Activated T-helper 1 cell treated with Interleukin-2 at 50 U/mL for 16 hours (primary cell): ENCODE data around the gene MYCN.
"Not testable (repeated sequence)": the region's sequence is repeated elsewhere in the genome, so short reads cannot be mapped to it uniquely, and the experiment has no call there.

Experiments
- DNase-seq: peaks from one replicate; pipeline ENCODE4 v3.0.0-alpha.2; 2020; ENCODE audit warnings: low read depth

Gene MYCN

DNA sequence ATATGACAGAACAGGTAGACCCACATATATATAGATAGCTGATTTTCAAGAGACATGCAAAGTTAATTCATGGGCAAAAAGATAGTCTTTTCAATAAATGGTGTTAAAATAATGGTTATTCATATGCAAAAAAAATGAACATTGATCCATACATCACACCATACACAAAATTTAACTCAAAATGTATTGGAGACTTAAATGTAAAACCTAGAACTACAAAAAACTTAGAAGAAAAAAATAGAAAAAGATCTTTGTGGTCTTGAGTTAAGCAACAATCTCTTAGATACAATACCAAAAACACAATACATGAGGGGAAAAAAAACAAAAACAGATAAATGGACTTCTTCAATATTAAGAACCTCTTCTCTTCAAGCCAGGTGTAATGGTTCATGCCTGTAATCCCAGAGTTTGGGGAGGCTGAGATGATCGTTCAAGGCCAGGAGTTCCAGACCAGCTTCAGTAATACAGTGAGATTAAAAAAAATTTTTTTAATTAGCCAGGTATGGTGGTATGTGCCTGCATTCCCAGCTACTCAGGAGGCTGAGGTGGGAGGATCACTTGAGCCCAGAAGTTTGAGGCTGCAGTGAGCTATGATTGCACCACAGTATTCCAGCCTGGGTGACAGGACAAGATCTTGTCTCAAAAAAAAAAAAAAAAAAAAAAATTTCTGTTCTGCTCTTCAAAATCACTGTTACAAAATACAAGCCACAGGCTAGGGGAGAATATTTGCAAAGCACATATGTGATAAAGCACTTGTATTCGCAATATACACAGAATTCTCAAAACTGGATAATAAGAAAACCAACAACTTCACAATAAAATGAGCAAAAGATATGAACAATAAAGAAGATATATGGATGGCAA, 32.7 kb upstream of the MYCN start:
- DNase-seq: no peak

DNA sequence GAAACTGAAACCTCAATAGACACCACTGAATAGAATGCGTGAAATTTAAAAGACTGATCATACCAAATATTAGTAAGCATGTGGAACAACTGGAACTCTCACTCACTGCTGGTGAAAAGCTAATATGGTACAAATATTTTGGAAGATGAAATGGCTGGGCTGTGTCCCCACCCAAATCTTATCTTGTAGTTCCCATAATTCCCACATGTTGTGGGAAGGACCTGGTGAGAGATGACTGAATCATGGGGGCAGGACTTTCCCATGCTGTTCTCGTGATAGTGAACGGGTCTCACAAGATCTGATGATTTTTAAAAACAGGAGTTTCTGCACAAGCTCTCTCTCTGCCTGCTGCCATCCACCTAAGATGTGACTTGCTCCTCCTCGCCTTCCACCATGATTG, 32.0 kb upstream of the MYCN start:
- DNase-seq: no peak

DNA sequence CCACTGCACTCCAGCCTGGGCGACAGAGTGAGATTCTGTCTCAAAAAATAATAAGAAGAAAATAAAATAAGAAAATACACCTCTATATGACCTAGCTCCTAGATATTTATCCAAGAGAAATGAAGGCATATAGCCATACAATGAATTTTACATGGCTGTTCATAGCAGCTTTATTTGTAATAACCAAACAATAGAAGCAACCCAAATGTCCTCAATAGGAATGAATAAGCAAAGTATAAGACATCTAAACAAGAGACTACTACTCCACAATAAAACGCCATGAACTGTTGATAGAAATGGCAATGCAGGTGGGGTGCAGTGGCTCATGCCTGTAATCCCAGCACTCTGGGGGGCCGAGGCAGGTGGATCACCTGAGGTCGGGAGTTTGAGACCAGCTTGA, 31.2 kb upstream of the MYCN start:
- no peak for DNase-seq

- DNase-seq: no peak
Observed at GRCh38 chr2:15909736-15910135, 30.6 kb upstream of the MYCN start.

- not testable (repeated sequence) for DNase-seq
Observed at GRCh38 chr2:15911270-15911669, 29.1 kb upstream of the MYCN start.

DNA sequence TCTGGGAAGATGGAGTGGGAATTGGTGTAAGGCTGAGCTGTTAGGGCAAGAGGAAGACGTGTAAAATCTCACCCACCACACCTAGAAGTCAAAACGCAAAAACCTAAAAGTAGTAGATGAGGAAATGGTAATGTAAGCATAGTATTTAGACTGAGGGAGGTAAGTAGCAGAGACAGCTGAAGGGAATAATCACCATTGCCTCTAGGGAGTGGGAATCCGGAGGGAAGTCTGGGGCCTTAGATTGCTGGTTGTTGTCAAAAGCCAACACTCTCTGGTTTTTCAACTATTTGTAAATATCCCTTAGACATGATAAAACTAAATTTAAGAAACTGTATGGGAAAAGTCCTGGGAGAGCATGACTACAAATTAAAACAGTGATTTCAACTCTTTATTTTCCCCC, 28.7 kb upstream of the MYCN start:
- DNase-seq: no peak

DNA sequence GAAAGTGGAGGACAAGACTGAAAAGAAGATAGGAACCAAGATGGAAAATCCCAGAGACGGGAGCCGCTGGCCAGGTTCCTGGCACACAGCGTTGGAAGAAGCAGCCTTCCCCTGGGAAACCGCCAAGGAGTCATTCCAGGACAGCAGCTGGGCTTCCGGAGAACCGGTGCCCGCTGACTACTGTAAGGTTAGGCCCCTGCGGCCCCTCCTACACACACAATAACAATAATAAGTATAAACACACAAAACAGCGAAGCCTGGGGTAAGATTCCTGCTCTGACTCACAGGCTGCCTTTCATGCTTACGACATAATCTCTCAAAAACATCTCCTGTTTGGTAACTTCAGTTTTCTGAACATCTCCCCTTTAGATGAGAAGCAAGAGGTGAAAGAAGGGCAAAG, 28.1 kb upstream of the MYCN start:
- no peak for DNase-seq

GRCh38 chr2:15913146-15913545, 27.2 kb upstream of the MYCN start:
- DNase-seq: no peak

DNA sequence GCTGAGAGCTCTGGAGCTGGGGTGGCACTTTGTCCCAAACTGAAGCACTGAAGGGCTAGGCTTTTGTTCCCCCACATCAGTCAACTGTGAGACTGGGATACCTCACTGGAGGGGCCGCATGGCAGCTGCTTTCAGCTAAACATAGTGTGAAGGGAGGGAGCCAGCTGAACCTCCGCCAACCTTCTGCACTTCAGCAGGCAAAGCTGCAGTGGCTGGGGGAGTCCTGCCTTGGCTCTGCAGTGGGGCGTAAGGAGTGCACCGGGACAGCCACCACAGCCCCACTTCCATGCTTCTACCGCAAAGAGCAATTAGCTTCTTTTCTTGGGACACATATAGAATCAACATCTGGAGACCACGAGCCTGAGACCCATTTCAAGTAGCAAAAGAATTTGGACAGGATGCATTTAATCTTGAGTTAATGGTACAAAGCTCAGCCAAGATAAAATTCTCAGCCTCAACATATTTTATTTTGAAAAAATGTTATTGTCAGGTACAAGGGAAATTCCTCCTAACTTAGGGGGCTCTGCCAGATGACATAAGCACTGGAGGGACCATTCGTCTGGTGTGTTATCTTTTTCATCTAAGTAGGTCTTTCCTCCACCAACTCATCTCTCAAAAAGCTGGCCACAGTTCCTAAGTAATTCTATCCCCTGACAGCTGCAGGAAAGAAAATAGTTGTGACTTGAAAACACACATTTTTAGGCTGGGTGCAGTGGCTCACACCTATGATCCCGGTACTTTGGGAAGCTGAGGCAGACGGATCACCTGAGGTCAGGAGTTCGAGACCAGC, 25.6 kb upstream of the MYCN start:
- DNase-seq: no peak

GRCh38 chr2:15915546-15915945, 24.8 kb upstream of the MYCN start:
- not testable (repeated sequence) for DNase-seq

GRCh38 chr2:15916336-15916735, 24.0 kb upstream of the MYCN start:
- DNase-seq: no peak

- no peak for DNase-seq
Observed at GRCh38 chr2:15918761-15919356, 21.5 kb upstream of the MYCN start.

DNA sequence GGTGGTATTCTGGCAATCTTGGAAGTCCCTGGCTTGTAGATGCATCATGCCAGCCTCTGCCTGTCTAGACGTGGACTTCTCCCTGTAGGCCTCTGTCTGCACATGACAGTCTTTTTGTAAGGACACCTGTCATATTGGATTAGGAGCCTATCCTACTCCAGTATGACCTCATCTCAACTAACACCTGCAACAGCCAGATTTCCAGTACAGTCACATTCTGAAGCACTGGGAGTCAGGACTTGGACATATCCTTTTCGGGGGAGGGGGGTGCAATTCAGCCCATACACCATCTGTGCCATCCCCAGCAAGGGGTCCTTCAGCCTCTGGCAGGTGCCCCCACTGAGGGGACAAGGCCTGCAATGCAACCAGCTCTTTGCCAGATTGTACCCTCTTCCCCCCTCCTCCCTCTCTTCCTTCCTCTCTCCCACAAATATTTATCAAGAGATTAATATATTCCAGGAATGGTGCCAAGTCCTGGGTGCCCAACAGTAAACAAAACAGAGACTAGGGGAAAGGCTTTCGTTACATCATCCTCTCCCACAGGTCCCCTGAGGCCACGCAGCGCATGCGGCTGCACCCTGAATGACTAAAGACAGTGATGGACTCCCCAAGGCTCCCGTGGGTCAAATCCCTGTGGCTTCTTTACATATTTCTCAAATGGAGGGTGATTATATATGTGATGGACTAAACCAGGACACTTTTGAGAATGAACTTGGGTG, 20.5 kb upstream of the MYCN start:
- DNase-seq: no peak

DNA sequence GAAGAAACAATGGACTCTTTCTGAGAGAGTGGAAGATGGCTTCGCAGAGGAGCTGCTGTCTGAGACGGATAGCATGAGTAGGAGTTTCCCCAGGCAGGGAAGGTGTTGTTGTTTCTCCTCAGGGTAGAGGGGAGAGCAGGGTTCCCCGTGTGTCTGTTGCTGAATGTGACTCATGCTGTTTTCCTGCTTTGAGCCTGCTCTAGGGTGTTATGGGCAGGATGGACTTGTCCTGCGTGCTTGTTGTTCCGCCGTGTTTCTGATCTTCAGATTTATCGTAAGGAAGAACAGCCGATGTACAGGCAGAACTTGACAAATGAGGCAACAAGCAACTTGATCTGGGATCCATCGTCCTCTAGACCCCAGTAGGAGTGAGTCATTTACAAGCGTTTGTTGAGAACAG, 19.7 kb upstream of the MYCN start:
- no peak for DNase-seq

GRCh38 chr2:15923597-15923996, 16.8 kb upstream of the MYCN start:
- DNase-seq: no peak

- no peak for DNase-seq
Observed at GRCh38 chr2:15925819-15926218, 14.5 kb upstream of the MYCN start.

DNA sequence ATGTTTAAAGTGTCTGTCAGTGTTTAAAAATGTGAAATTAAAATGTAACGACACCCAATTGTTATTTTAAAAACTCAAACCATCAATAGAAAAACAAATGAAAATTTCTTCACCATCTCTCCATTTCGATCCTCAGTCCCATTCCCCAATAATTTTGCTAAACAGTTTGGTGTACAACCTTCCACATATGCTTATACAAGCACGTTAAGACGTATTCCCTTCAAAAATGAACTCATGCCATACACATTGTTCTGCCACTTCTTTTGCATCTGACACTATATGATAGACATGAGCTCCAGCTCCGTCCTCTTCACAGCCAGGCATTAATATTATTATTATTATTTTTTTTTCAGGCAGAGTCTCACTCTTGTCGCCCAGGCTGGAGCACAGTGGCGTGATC, 14.1 kb upstream of the MYCN start:
- DNase-seq: no peak

- DNase-seq: no peak
Observed at GRCh38 chr2:15927551-15928218, 12.7 kb upstream of the MYCN start.

DNA sequence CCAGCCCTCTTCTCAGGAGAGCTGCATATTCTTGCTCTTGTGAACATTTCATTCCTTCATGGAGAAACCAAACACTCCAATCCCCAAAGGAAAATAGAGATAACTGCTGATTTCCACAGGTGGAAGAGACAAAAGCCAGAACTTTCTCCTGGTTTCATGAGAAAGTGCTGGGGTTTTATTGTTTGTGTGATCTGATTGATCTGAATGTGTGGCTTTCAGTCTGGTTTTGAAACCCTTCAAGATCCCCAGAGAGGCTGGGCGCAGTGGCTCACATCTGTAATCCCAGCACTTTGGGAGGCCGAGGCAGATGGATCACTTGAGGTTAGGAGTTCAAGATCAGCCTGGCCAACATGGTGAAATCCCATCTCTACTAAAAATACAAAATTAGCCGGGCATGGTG, 11.3 kb upstream of the MYCN start:
- not testable (repeated sequence) for DNase-seq

- no peak for DNase-seq
Observed at GRCh38 chr2:15929861-15930260, 10.5 kb upstream of the MYCN start.

DNA sequence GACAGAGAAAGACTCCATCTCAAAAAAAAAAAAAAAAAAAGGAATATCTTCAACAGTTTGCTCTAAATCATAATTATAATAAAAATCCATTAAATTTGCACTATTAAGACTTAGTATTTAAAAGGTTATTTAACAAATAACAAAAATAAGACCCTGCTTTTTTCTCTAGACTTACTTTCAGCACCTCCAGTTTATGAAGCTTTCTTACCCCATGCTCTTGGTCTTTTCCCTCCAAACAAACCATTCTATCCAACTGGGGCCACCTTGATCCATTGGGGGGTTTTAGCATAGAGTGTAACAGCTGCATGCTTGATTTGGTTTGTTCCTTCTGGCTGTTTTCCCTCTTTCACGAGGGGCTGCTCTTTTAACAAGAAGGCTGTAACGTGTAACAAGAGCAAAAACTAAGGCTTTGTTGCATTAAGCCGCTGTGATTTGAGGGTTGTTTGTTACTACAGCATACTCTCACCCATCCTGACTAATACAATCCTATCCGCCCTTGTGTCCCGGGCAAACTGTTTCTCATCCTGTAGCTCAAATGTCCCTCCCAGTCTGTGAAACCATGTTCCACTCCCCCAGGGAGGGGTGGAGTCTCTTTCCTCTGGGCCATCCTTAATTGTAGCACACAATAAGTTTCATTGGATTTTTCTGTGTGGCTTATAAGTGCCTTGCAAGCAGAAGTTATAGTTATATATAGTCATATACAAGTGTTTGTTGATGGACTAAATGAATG, 9.6 kb upstream of the MYCN start:
- DNase-seq: no peak
